ENCODE results near the gene YES1. TPM values are rescaled to one million over a fixed set of nuclear protein-coding genes. Genes with fewer than 3 reads are reported as not detected.

YES1 gene
- total RNA-seq, 4 donors from 2014 or later = 46.2 to 119 (median 83.0) TPM

DNA sequence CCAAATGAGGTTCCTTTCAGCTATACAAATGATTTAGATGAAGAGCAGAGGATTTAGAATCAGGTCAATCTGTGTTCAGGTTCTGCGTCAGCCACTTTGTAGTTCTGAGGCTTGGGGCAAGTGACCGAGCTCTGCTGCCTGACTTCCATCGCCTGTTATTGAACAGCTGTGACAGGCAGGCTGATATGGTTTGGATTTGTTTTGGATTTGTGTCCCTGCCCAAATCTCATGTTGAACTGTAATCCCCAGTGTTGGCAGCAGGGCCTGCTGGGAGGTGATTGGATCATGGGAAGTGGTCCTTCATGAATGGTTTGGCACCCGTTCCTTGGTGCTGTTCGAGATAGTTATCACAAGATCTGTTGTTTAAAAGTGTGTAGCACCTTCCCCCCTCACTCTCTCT, 136.0 kb downstream of the YES1 start:
- no peak for TF ChIP-seq CTCF (IDR thresholded peaks at IDR 0.05)
- no peak for TF ChIP-seq POLR2A (IDR thresholded peaks at IDR 0.05)
- H3K4me1 ChIP-seq = no peaks in the 10 kb centered on the region
- peaks cover 0 to 65% (median 5%) of the 10 kb centered on the region in 3 donors for H3K36me3 ChIP-seq
- no peak for DNase-seq
- no peaks in the 10 kb centered on the region for H3K27me3 ChIP-seq
- H3K9me3 ChIP-seq = no peaks in the 10 kb centered on the region
- no peak overlapping the region for H3K4me3 ChIP-seq
- H3K27ac ChIP-seq = no peak overlapping the region

GRCh38 chr18:675307-675706, 136.7 kb downstream of the YES1 start:
- H3K4me3 ChIP-seq = no peak overlapping the region
- H3K27ac ChIP-seq = no peak overlapping the region
- no peaks in the 10 kb centered on the region for H3K4me1 ChIP-seq
- no peak for DNase-seq
- H3K36me3 ChIP-seq = peaks cover 0 to 65% (median 5%) of the 10 kb centered on the region in 3 donors
- no peaks in the 10 kb centered on the region for H3K9me3 ChIP-seq
- TF ChIP-seq POLR2A (IDR thresholded peaks at IDR 0.05) (no peak), CTCF (IDR thresholded peaks at IDR 0.05) (no peak)
- no peaks in the 10 kb centered on the region for H3K27me3 ChIP-seq

DNA sequence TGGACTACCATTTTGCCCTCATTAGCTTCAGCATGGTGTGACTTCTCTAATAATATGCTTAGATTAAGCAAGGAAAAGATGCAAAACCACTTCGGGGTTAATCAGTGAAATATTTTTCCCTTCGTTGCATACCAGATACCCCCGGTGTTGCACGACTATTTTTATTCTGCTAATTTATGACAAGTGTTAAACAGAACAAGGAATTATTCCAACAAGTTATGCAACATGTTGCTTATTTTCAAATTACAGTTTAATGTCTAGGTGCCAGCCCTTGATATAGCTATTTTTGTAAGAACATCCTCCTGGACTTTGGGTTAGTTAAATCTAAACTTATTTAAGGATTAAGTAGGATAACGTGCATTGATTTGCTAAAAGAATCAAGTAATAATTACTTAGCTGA, 138.3 kb downstream of the YES1 start:
- H3K27ac ChIP-seq = no peak overlapping the region
- no peak for DNase-seq
- H3K27me3 ChIP-seq = no peaks in the 10 kb centered on the region
- TF ChIP-seq POLR2A (IDR thresholded peaks at IDR 0.05) (no peak), CTCF (IDR thresholded peaks at IDR 0.05) (no peak)
- no peak overlapping the region for H3K4me3 ChIP-seq
- peaks cover 0 to 64% (median 5%) of the 10 kb centered on the region in 3 donors for H3K36me3 ChIP-seq
- H3K9me3 ChIP-seq = no peaks in the 10 kb centered on the region
- no peaks in the 10 kb centered on the region for H3K4me1 ChIP-seq

GRCh38 chr18:673317-673716, 138.7 kb downstream of the YES1 start:
- Histone ChIP-seq H3K4me1 (no peaks in the 10 kb centered on the region), H3K27ac (no peak overlapping the region), H3K36me3 (peaks cover 0 to 59% (median 5%) of the 10 kb centered on the region in 3 donors), H3K4me3 (no peak overlapping the region), H3K9me3 (no peaks in the 10 kb centered on the region), H3K27me3 (no peaks in the 10 kb centered on the region)
- no peak for DNase-seq
- TF ChIP-seq POLR2A (IDR thresholded peaks at IDR 0.05) (no peak), CTCF (IDR thresholded peaks at IDR 0.05) (no peak)

Small RNA genes lying within 50 kb of the gene (small RNA-seq; reads per million reads assigned to genes)
- 0 reads per million in 2 donors for gene BOLA2P1
- 0 reads per million in 2 donors for gene RNU1-109P

Other genes starting within 250 kb of the YES1 start
- gene CETN1, start 231.9 kb downstream of the YES1 start, total RNA-seq = not detected
- gene CLUL1, start 215.3 kb downstream of the YES1 start, total RNA-seq = 1 to 10 TPM in 1 of 4 donors, not detected in 3; 4.6 TPM
- 10 to 100 TPM in 3 of 4 donors, 1 to 10 TPM in 1; 6.7 to 71.8 (median 11.7) TPM for gene TYMS, start 154.6 kb downstream of the YES1 start, total RNA-seq
- 100 to 1,000 TPM in 3 of 4 donors, 10 to 100 TPM in 1; 77.6 to 191 (median 132) TPM for gene ENOSF1, start 99.6 kb downstream of the YES1 start, total RNA-seq
- gene ADCYAP1, start 92.6 kb upstream of the YES1 start, total RNA-seq = not detected

All from Peyer's patch (tissue), 4 donors.